ENCODE results near the gene NOS1AP. TPM values are rescaled to one million over a fixed set of nuclear protein-coding genes. Genes with fewer than 3 reads are reported as not detected.

The NOS1AP gene
- total RNA-seq, 4 donors from 2014 or later: 0.99 to 9.0 (median 4.0) TPM

DNA sequence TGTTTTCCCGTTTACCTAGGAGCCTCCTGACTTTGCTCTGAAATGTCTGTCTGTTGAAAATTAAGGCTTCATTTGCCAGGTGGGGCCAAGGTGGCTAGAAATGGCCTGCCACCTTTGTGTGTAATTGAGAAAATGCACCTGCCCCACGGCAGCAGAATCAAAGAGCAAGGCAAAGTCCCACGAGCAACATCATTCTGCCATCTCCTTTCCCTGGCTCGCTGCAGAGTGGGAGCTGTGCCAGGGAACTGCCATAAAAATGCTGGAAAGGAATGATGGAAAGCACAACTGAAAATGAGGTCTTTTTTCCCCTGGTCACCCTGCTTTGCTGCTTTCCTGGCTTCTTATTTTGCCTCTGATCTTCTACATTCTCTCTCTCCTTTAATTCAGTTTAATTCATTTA is 40.3 kb upstream of the NOS1AP start:
- intact Hi-C loops (cut with DNase I): no loop called here
- Histone ChIP-seq H3K4me1 (peaks cover 5 to 9% (median 5%) of the 10 kb centered on the region in 4 donors), H3K9me3 (no peaks in the 10 kb centered on the region), H3K4me3 (no peak overlapping the region), H3K27me3 (peaks cover 0 to 27% (median 0%) of the 10 kb centered on the region in 4 donors), H3K36me3 (no peaks in the 10 kb centered on the region), H3K27ac (replicated peaks in 1 of 4) (no peak overlapping the region)
- WGBS: 40% methylated on average over 4 of the region's 4 CpGs
- TF ChIP-seq EP300 (IDR thresholded peaks at IDR 0.05) (no peak), POLR2A (IDR thresholded peaks at IDR 0.05; ENCODE audit: low read depth) (no peak), CTCF (IDR thresholded peaks at IDR 0.05) (no peak), POLR2AphosphoS5 (IDR thresholded peaks at IDR 0.05) (no peak)
- DNase-seq (ENCODE audit: extremely low spot score): no peak

GRCh38 chr1:162030759-162031280 is 38.7 kb upstream of the NOS1AP start:
- Histone ChIP-seq H3K9me3 (no peaks in the 10 kb centered on the region), H3K4me3 (no peak overlapping the region), H3K4me1 (peaks cover 0 to 3% (median 0%) of the 10 kb centered on the region in 4 donors), H3K27ac (replicated peaks in 1 of 4) (no peak overlapping the region), H3K27me3 (peaks cover 0 to 13% (median 0%) of the 10 kb centered on the region in 4 donors), H3K36me3 (no peaks in the 10 kb centered on the region)
- 97% methylated on average over 3 of the region's 3 CpGs for WGBS
- intact Hi-C loops (cut with DNase I): no loop called here
- DNase-seq (ENCODE audit: extremely low spot score): no peak
- no peak for TF ChIP-seq POLR2AphosphoS5 (IDR thresholded peaks at IDR 0.05)
- TF ChIP-seq POLR2A (IDR thresholded peaks at IDR 0.05; ENCODE audit: low read depth): no peak
- no peak for TF ChIP-seq CTCF (IDR thresholded peaks at IDR 0.05)
- no peak for TF ChIP-seq EP300 (IDR thresholded peaks at IDR 0.05)

- 55% methylated on average over 6 of the region's 6 CpGs for whole genome bisulfite sequencing
- no peak for DNase-seq (ENCODE audit: extremely low spot score)
- TF ChIP-seq EP300 (IDR thresholded peaks at IDR 0.05) (no peak), CTCF (IDR thresholded peaks at IDR 0.05) (no peak), POLR2A (IDR thresholded peaks at IDR 0.05; ENCODE audit: low read depth) (no peak), POLR2AphosphoS5 (IDR thresholded peaks at IDR 0.05) (no peak)
Measured at GRCh38 chr1:162033428-162033827, 36.1 kb upstream of the NOS1AP start.

DNA sequence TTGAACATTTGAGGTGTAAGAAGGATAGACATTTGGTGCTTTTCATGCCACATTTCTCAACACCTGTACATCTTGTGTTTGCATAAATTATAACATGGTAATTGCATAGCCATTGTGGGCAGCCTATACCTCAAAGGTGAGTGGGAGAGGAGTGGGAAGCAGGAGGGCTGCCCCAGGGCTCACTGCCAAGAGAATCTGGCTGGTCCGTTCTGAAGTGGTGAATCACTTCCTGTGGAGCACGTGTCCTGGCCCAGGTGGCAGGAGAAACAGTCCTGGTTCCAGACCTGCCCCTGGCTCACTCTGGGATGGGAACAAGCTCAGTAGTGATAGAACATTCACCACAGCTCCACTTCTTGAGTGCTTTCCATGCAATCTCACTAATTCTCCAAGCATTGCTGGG is 34.2 kb upstream of the NOS1AP start:
- no peak for DNase-seq (ENCODE audit: extremely low spot score)
- intact Hi-C loops (cut with DNase I): loop anchor here (5.0 kb wide), 1 partner anchor 173 kb away; no protein-coding TSS in a partner anchor
- WGBS: 60% methylated on average over 2 of the region's 2 CpGs

More at GRCh38 chr1:162033428-162033827, 36.1 kb upstream of the NOS1AP start:
- Histone ChIP-seq H3K27me3 (no peaks in the 10 kb centered on the region), H3K9me3 (no peaks in the 10 kb centered on the region), H3K4me1 (peaks cover 0 to 8% (median 4%) of the 10 kb centered on the region in 4 donors), H3K4me3 (no peak overlapping the region), H3K27ac (replicated peaks in 1 of 4) (no peak overlapping the region), H3K36me3 (no peaks in the 10 kb centered on the region)
- intact Hi-C loops (cut with DNase I): no loop called here

More for the DNA sequence above, 34.2 kb upstream of the NOS1AP start:
- Histone ChIP-seq H3K27ac (replicated peaks in 1 of 4) (no peak overlapping the region), H3K27me3 (no peaks in the 10 kb centered on the region), H3K36me3 (no peaks in the 10 kb centered on the region), H3K9me3 (no peaks in the 10 kb centered on the region), H3K4me3 (no peak overlapping the region), H3K4me1 (peaks cover 0 to 8% (median 4%) of the 10 kb centered on the region in 4 donors)
- no peak for TF ChIP-seq CTCF (IDR thresholded peaks at IDR 0.05)
- no peak for TF ChIP-seq POLR2AphosphoS5 (IDR thresholded peaks at IDR 0.05)
- no peak for TF ChIP-seq EP300 (IDR thresholded peaks at IDR 0.05)
- TF ChIP-seq POLR2A (IDR thresholded peaks at IDR 0.05; ENCODE audit: low read depth): no peak

All from esophagus muscularis mucosa (tissue), 4 donors.